EH (cell line): ENCODE results near the gene POLG.
A peak's percentile ranks its signal among the peaks of the same experiment; 100 is the strongest.

Source experiments
- DNase-seq: peaks from one replicate; pipeline ENCODE4 v3.0.0-alpha.2; 2015; ENCODE audit warnings: low read depth

The POLG gene

DNA sequence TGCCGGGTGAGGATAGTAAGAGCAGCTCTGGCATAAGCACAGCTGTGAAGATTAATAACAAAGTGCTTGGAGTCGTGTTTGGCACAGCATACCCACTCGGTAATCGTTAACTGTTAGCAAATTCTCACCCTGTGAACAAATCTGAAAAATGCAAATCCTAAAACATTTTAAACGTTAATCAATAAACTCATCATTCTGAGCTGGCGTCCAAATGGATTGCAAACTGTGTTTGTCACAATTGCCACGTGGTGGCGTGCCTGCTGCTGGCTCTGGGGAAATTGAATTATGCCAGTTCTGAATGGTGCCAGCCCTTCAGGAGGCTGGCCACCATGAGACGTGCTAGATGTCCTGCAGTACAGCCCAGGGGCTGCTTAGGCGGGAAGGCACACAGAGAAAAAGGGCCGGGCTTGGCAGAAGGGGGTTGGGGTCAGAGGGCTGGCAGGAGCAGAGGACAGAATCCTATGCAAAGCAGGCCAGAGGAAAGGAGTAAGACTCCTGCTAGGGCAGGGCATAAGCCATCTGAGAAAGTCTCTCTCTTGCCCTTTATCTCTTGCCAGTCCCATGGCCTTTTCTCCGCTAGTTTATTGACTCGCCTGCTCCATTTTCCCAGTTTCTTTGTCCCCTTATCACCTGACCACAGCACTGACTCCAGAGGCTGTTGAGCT, 22.1 kb upstream of the POLG start:
- DNase-seq: peak; percentile 23

DNA sequence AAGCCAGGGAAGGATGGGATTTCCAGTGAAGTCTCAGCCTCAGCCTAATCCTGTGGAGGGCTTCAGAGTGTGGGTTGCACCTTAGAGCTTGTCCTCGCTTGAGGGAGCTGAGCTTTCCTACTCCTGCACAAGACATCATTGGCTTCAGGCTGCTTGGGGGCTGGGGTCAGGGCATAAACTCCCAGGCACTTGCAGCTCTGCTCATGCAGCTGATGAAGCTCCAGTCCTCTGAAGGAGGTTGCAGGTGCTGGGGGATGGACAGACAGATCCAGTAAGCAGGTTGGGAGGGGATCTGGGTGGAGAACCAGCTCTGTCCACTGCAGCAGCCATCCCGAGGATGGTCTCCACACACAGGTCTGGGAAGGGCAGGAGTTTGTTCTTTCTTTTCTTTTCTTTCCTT, 19.4 kb upstream of the POLG start:
- no peak for DNase-seq

- no peak for DNase-seq
Observed at GRCh38 chr15:89352476-89352875, 17.9 kb upstream of the POLG start.

DNA sequence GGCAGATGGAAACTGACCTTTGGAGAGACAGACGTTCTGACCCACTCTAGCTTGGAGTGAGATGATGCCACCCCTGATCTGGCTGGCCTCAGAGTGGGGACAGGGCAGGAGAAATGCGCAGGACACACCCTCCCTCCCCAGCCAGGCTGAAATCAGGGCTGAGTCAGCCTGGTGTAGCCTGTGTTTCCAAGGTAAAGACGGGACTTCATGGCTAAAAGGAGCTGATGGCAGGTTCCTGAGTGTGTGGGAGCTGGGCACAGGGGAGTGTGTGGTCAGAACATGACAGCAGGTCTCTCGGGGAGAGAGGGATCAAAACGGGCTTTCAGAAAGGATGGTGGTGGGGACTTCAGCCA, 14.6 kb upstream of the POLG start:
- no peak for DNase-seq

DNA sequence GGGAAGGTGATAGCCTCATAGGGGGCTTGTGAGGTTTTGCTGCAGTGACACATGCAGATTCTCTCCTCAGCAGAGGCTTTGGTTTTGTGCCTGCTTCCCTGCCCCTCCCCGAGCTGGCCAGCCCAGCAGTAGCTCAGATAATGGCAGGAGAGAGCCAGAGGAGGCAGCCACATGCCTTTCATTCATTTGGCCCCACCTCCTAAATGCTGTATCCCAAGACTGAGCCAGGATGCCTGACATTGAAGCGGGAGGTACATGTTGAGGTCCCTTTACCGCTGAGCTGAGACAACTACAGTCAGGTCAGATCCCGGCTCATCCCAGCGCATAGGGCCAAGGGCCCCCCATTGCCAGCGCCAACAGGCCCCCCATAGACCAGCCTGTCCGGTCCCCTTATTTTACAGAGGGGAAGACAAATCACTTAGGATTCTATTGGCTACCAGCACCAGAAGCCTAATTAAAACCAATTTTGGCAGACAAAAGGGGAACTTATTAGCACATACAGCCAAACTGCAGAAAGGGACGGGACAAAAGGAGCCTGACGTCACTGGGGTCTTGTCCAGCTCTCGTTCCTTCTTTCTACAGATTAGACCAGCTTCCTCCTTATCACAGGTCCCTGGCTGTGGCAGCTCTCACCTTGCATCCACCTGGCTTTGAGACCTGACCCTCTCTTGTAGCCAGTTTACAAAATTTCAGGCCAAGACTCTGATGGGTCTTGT, 12.1 kb upstream of the POLG start:
- peak; percentile 25 for DNase-seq

- DNase-seq: no peak
Observed at GRCh38 chr15:89345248-89345647, 10.6 kb upstream of the POLG start.

- no peak for DNase-seq
Observed at GRCh38 chr15:89342840-89343239, 8.2 kb upstream of the POLG start.

DNA sequence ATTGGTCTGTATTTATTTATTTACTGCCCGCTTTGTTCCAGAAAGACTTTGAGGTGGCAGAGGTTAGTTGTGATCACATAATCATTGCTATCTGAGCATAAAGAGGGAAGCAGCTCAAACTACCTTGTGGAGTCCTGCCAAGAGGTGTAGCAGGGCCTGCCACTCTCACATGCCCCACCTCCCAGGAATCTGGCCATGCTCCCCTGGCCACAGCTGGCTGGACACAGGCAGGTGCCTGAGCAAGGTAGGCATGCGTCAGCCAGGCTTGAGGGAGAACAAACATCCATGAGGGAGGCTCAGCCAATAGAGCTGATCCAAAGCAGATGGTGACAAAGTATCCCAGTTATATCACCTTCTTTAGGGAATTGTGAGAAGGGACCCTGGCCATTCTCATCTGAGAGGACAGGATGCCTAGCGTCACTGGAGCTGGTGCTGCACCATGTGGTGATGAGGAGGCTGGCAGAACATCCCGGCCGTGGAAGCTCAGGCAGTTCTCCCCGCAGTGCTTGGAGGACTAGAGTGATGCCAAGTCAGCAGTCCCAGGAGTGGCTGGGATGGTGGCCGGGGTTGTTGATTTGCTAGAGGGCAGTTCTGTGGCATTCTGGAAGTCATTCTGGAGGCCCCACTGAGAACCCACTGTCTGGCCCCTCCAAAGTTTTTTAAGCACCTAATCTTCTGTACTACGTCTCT, 6.8 kb upstream of the POLG start:
- DNase-seq: no peak

- no peak for DNase-seq
Observed at GRCh38 chr15:89340573-89340972, 5.9 kb upstream of the POLG start.

GRCh38 chr15:89338036-89338435, 3.4 kb upstream of the POLG start:
- DNase-seq: no peak

DNA sequence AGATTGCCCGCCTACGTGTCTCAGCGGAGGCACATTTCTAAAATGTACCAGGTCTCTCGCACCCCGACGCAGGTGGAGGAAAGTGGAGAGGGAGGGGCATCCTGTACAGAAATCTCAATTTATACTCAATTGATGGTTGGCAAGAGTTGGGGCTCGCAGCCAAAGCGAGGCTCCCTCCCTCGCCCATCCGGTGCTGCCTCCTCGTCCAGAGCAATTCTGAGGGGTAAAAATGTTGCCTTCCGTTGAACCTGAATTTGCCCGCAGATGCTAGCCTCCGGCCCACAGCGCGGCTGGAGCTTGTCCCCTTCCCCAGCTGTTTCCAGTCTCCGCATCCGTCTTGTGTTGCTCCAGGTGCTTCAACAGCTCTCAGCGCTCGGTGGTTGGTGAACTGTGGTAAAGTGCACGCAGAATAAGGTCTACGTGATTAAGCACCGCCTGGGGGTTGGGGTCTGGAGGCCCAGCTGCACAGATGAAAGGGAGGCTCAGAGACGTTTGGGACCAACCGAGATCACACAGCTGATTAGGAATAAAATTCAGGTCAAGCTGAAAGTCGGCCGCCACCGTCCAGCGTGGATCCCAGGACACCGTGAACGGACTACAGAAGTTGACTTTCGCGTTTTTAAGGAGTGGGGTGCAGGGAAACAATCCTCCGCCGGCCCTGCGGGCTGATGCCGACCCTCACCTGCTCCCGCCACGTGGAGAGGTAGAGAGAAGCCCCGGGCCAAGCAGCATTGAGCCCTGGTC, 846 bp upstream of the POLG start:
- no peak for DNase-seq

GRCh38 chr15:89333959-89334509, 590 bp downstream of the POLG start:
- DNase-seq: no peak

DNA sequence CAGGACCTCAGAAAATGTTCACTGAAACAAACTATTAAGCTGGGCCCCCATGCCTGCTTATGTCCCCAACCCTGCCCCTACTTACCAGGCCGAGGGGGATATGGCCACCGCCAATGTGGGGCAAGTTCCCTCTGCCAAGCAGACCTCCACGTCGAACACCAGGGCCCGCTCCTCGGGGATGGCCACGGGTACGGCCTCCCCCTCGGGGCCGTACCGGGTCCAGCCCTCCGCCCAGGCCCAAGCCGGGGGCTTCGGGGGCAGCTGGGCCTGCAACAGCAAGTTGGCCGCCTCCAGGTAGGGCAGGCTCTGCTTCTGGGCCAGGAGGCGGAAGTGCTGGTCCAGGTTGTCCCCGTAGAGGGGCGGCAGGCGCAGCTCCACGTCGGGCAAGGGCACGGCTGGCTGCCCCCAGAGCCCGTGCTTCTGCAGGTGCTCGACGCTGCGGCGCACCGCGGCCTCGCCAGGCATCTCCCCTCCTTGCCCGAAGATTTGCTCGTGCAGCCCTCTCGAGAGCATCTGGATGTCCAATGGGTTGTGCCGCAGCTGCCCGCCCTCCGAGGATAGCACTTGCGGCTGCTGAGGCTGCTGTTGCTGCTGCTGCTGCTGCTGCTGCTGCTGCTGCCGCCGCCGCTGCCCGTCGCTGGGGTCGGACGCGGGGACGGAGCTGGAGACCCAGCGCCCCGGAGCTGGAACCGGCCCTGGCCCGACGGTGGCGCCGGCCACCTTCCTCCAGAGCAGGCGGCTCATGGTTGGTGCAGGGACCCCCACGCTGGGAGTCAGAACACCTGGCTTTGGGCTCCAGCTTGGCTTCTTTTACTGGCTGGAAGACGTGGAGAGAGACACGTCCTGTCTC, 1.4 kb downstream of the POLG start:
- DNase-seq: no peak

- DNase-seq: peak; percentile 28
Observed at GRCh38 chr15:89332446-89332845, 2.2 kb downstream of the POLG start.

DNA sequence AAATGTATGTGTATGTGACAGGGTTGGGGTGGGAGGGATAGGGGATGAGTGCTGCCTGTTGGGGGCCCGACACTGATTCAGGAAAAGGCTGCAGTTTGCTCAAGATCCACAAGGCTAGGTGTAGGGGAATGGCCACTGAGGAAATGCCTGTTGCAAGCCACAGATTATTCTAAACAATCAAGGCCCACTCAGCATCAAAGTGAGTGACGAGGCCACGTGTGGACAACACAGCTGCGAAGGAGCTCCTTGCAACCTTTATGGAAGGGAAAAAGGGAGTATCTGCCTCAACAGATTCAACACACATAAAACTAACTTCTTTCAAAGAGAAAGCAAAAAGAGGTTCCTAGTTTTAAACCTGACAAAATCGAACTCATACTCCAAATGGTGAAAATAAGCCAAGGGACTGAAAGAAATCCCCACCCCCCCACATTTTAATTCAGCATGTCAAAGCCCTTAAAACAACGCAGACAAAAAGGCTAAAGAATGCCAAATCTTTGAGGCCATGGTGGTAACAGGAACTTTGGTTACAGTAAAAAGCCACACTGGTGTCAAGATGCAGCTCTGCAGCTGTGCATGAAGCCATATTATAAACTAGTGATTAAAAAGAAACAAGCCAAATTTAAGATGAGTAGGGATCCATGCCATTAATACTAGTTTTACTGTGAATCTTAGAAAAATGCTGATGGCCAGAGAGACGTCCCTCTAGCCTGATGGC, 3.6 kb downstream of the POLG start:
- DNase-seq: peak; percentile 9

DNA sequence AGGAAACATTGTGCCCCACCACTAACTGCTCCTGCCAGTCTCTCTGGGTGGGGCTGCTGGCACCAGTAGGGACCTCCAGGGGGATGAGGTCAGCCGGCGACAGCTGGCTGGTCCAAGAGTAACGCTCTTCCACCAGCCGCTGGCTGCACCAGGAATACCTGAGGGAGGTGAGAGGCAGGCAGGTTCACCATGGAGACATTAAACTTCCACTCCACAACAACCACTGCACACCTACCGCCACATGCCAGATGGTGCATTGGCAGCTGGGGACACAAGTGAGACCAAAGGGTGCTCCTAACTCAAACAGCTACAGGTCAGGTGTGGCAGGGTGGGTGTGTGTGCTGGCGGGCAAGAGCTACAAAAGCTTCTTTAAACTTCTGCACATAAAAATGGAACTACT, 4.5 kb downstream of the POLG start:
- DNase-seq: no peak

GRCh38 chr15:89329329-89330084, 5.1 kb downstream of the POLG start:
- DNase-seq: no peak

DNA sequence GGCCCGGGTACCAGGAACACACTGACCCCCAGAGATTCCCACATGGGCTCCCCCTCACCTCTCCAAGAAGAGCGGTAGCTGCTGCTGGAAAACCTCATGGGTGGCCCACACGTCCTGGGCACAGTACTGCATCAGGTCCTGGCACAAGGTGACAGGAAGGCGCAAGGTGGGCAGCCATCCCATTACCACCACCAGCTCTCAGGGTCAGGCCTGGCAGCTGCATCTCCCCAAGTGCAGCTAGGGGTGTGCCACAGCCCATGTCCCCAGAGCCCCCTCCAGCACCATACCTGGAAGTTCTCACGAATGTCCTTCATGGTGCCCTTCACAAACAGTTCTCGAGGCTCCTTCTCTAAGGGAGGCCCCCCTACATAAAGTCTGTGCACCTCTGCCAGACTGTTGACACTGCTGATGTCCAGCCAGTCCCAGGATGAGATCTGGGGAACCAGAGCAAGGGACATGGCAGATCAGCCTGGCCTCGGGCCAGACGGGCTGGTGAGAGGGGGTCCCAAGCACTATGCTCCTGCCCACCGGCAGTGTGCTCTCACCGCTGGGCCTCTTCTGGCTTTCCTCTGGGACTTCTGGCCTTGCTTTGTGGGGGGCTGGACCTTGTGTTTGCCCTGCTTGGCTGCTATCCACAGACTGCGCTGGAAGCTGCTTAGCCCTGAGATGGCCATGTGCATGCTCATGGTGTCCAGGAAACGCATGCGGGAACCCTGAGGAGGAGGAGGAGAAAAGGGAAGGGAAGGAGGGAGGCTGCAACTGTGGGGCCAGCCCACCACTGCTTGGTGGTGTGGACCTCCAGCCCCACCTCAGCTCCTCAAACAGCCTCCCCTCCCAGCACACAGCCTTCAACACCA, 6.0 kb downstream of the POLG start:
- no peak for DNase-seq

GRCh38 chr15:89327113-89327512, 7.5 kb downstream of the POLG start:
- no peak for DNase-seq
